Upper lobe of left lung (tissue), 4 donors: Measurements from ENCODE around the gene GABBR2.

Experiments used
- EP300 ChIP-seq, 4 donors: sonication (generic); formaldehyde crosslinking; IDR thresholded peaks; one replicate each; pipeline ENCODE4 v1.5.1; 2017; ENCODE audit warnings: antibody characterized with exemption in 4 of 4, control low read depth in 2 of 4
- POLR2A ChIP-seq, 4 donors: fragments of 450-650 bp; IDR thresholded peaks; one replicate each; pipeline ENCODE4 v1.5.1; 2016 to 2017; ENCODE audit warnings: antibody characterized with exemption in 4 of 4, mild to moderate bottlenecking in 2 of 4
- POLR2AphosphoS5 ChIP-seq, 2 donors: sonication (generic); formaldehyde crosslinking; IDR thresholded peaks; one replicate each; pipeline ENCODE4 v1.5.1; 2017; ENCODE audit warnings: antibody characterized with exemption in 2 of 2
- TF ChIP-seq, protein P1 (sequence below), 6 experiments: fragments of 450-650 bp in 4 of 6; fragments of 200-600 bp in 2 of 6; sonication (generic) in 2 of 6; IDR thresholded peaks; one replicate each; pipeline ENCODE4 v1.5.1; 2016 to 2019; ENCODE audit warnings: antibody characterized with exemption in 6 of 6

DNA sequence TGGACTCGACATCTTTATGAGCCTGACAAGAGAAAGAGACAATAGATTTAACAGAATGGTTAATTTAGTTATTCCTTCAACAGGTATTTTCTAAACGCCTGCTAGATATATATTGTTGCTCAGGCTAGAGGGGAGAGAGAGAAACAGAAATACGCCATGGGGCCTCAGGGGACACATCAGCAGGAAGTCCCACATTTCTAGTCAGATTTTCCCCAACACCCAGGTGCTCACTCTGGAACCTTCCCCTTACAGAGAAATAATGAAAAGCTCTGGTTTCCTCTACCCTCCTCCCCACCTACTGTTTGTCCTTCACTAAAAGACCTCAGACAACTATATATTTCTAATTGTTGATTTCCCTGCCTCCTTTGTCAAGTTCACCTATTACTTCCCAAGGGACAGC lies 323.0 kb downstream of the GABBR2 start:
- TF ChIP-seq, protein P1, sequence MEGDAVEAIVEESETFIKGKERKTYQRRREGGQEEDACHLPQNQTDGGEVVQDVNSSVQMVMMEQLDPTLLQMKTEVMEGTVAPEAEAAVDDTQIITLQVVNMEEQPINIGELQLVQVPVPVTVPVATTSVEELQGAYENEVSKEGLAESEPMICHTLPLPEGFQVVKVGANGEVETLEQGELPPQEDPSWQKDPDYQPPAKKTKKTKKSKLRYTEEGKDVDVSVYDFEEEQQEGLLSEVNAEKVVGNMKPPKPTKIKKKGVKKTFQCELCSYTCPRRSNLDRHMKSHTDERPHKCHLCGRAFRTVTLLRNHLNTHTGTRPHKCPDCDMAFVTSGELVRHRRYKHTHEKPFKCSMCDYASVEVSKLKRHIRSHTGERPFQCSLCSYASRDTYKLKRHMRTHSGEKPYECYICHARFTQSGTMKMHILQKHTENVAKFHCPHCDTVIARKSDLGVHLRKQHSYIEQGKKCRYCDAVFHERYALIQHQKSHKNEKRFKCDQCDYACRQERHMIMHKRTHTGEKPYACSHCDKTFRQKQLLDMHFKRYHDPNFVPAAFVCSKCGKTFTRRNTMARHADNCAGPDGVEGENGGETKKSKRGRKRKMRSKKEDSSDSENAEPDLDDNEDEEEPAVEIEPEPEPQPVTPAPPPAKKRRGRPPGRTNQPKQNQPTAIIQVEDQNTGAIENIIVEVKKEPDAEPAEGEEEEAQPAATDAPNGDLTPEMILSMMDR (IDR thresholded peaks at IDR 0.05): no peak
- TF ChIP-seq POLR2AphosphoS5 (IDR thresholded peaks at IDR 0.05) (no peak), POLR2A (IDR thresholded peaks at IDR 0.05) (no peak), EP300 (IDR thresholded peaks at IDR 0.05) (no peak)
